HPDE6-E6E7 (cell line): Measurements from ENCODE around the gene EMILIN2.

ENCODE experiments used
- DNase-seq: peaks from one replicate; pipeline ENCODE4 v3.0.0; 2011; ENCODE audit warnings: missing footprints; ENCODE audit errors: extremely low spot score

Gene EMILIN2

DNA sequence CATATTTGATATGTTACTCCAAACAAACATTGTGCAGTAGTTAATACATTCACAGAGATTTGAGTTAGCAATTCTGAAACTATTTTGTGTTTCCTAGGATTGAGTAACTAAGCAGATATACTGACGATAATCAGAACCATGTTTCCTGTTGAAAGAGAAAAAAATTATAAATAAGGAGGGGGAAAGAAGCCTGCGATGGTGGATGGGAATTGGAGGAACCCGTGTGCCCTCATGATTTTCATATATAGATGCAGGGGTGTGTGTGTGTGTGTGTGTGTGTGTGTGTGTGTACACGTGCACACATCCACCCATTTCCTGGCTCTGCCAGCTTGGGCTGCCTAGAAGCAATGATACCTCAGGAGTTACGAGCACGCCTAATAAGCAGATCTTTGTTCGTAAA lies 109.2 kb downstream of the EMILIN2 start:
- DNase-seq, result no peak

DNA sequence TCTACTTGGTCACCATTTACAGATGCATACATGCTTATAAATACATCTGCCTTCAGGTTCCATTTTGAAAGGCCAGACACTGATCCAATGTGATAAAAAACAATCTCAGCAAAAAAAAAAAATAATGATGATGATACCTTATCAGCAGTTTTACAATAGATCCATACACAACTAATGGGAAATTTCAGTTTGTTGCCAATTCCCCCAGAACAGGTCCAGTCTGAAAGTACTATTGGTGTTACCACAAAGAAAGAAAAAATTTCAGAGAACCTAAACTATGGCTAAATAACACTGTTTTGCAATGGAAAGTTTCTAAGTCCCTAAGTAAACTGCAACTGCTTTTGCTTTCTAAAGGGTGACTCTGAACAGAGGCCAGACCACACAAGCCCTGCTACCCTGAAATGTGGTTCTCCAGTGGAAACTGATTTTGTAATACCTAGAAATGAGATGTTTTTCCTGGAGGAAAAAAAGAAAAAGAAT lies 112.1 kb downstream of the EMILIN2 start:
- DNase-seq, result no peak

DNA sequence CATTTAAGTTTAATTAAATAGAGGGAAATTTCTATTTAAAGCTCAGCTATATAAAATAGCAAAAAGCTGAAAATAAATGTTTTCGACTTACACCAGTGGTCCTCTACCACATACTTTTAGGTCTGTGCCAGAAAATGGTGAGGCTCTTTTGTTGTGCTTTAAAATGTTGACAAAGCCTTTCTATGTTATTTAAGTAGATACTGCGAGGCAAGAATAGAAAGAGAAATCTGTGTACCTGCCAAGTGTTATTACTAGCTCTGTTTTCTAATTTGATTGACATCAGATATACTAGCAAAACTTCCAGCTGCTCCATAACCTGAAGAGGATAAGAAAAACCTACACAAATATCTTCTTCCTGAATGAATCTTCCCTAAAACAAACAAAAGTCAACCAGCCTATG lies 112.5 kb downstream of the EMILIN2 start:
- DNase-seq, result no peak

- DNase-seq, result no peak
These were observed 114.3 kb downstream of the EMILIN2 start for GRCh38 chr18:2960983-2961696.

DNA sequence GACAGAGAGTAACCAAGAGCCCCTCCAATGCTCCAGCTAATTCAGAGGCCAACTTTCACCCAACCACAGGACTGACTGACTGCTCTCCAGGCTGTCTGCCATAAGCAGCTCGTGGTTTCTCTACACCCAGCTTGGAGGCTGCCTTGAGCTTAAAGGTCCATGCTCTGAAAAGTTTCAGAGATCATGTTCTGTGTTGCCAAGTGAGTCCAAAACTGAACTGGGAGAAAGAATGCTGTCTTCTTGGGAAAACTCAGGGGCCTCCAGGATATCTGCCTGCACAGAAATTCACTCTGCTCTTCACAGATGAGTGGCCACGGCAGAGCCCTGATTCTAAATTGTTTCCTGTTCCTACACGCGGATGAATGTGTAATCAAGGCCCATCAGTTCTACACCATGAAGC lies 115.0 kb downstream of the EMILIN2 start:
- no peak for DNase-seq

DNA sequence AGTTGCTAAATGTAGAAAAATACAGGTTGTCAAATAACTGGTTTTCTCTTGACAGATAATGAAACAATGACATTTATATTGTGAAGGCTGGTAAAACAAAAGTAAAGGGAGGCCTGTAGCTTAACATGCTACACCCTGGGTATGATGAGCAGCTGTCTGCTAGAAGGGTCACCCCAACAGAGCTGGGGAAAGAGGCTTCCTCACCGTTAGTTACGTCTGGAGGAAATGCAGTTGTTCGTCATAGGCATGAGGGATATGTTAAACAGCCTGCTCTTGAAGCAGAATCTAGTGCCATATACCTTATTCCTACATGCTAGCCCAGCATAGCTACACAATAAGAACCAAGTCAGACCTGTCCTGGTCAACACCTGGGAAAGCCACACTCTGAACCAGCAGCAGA lies 116.2 kb downstream of the EMILIN2 start:
- DNase-seq, result no peak

- no peak for DNase-seq
These were observed 117.7 kb downstream of the EMILIN2 start for GRCh38 chr18:2964361-2965010.
